Keratinocyte (primary cell): ENCODE results near the gene GSS. TPM values are rescaled to one million over a fixed set of nuclear protein-coding genes. Genes with fewer than 3 reads are reported as not detected.

ENCODE experiments used
- DNase-seq: peaks from one replicate; pipeline ENCODE4 v3.0.0-alpha.2; 2011; ENCODE audit warnings: low read depth, missing footprints, low spot score
- FAIRE-seq: peaks from 2 replicates; lab custom pipeline; 2011; peaks lifted over from hg19 to GRCh38; lab: Jason Lieb, UNC
- H2AFZ ChIP-seq: 2 replicates; pipeline ENCODE4 v1.6.0; 2012; ENCODE audit warnings: low read length, control low read depth, inconsistent platforms; ENCODE audit not compliant: control insufficient read depth
- H3K27ac ChIP-seq: 2 replicates; pipeline ENCODE4 v1.5.1; 2011; ENCODE audit warnings: low read length; ENCODE audit not compliant: control insufficient read depth, insufficient read depth
- H3K27me3 ChIP-seq: 3 replicates; pipeline ENCODE4 v1.6.0; 2011; ENCODE audit warnings: low read length; ENCODE audit not compliant: control insufficient read depth, insufficient read depth; ENCODE audit errors: extremely low read depth
- H3K36me3 ChIP-seq, 2 experiments: 2 replicates in 1 of 2; 3 replicates in 1 of 2; pipeline ENCODE4 v1.5.1; 2011; ENCODE audit warnings: low read length in 2 of 2, mild to moderate bottlenecking in 1 of 2; ENCODE audit not compliant: control insufficient read depth in 2 of 2, insufficient read depth in 2 of 2; ENCODE audit errors: extremely low read depth in 1 of 2
- H3K4me1 ChIP-seq: 3 replicates; pipeline ENCODE4 v1.5.1; 2011; ENCODE audit warnings: low read length; ENCODE audit not compliant: control insufficient read depth, insufficient read depth; ENCODE audit errors: extremely low read depth
- H3K4me2 ChIP-seq: 3 replicates; pipeline ENCODE4 v1.6.0; 2011; ENCODE audit warnings: low read depth, low read length; ENCODE audit not compliant: control insufficient read depth, insufficient read depth; ENCODE audit errors: extremely low read depth
- H3K4me3 ChIP-seq, 3 experiments: fragments of 200-600 bp in 1 of 3; sonication (generic) in 1 of 3; 2 replicates in 2 of 3; 3 replicates in 1 of 3; pipeline ENCODE4 v1.5.1; 2011 to 2016; ENCODE audit warnings: low read length in 3 of 3, mild to moderate bottlenecking in 3 of 3, control low read depth in 2 of 3, inconsistent platforms in 1 of 3, low read depth in 1 of 3, mixed read lengths in 1 of 3, mixed run types in 1 of 3, moderate library complexity in 1 of 3; ENCODE audit not compliant: control insufficient read depth in 2 of 3, insufficient read depth in 2 of 3; ENCODE audit errors: extremely low read depth in 1 of 3
- H3K79me2 ChIP-seq: 2 replicates; pipeline ENCODE4 v1.6.0; 2012; ENCODE audit warnings: low read length; ENCODE audit not compliant: control insufficient read depth, insufficient read depth
- H3K9ac ChIP-seq: 3 replicates; pipeline ENCODE4 v1.6.0; 2011; ENCODE audit warnings: low read length; ENCODE audit not compliant: control insufficient read depth, insufficient read depth; ENCODE audit errors: extremely low read depth
- H3K9me1 ChIP-seq: 3 replicates; pipeline ENCODE4 v1.6.0; 2011; ENCODE audit warnings: low read length; ENCODE audit not compliant: control insufficient read depth, insufficient read depth; ENCODE audit errors: extremely low read depth
- H3K9me3 ChIP-seq: 2 replicates; pipeline ENCODE4 v1.5.1; 2012; ENCODE audit warnings: low read depth, low read length; ENCODE audit not compliant: control insufficient read depth
- H4K20me1 ChIP-seq: 3 replicates; pipeline ENCODE4 v1.6.0; 2011; ENCODE audit warnings: low read length; ENCODE audit not compliant: control insufficient read depth, insufficient read depth; ENCODE audit errors: extremely low read depth
- CTCF ChIP-seq, 3 experiments: IDR thresholded peaks in 1 of 3; conservative IDR thresholded peaks in 1 of 3; optimal IDR thresholded peaks in 1 of 3; 2 replicates in 2 of 3; 3 replicates in 1 of 3; pipeline versions ENCODE3 to v1.5.1; 2011; ENCODE audit warnings: low read length in 3 of 3, mild to moderate bottlenecking in 3 of 3, moderate library complexity in 2 of 3, control low read depth in 1 of 3, inconsistent platforms in 1 of 3; ENCODE audit not compliant: insufficient read depth in 2 of 3; ENCODE audit errors: extremely low read depth in 1 of 3
- EZH2 ChIP-seq: IDR thresholded peaks from one replicate; pipeline ENCODE4 v1.6.1; 2012; ENCODE audit warnings: inconsistent platforms, mild to moderate bottlenecking, low read length, moderate library complexity
- dilution Hi-C: fragments of 300-500 bp; cut with MboI; formaldehyde crosslinking; loops from one replicate; pipeline ENCODE4 v1.7.0; 2020; ENCODE audit warnings: low sequenced_read_pairs; ENCODE audit not compliant: extremely low pct_ligation_motif_present
- polyA plus RNA-seq, 5 experiments: library from polyadenylated mRNA; depleted of rRNA in 3 of 5; stranded (reverse) in 3 of 5; stranded (forward) in 1 of 5; unstranded in 1 of 5; fragments of >200 nt; gene quantifications; 1 replicate in 1 of 5; 2 replicates in 3 of 5; 3 replicates in 1 of 5; pipeline versions ENCODE4 v1.2.1 to v1.2.3, GENCODE V29; 2011 to 2012; ENCODE audit warnings: missing spikeins in 2 of 5, low read depth in 1 of 5, low replicate concordance in 1 of 5

GSS gene
- polyA plus RNA-seq, 1 donor (not counting 4 experiments of a cell fraction or from before 2014, with no cell fraction given) = 101 TPM

GRCh38 chr20:34989118-34989517 lies 33.5 kb upstream of the GSS start:
- peaks cover 17% of the 10 kb centered on the region for H3K27me3 ChIP-seq
- DNase-seq (no peak), FAIRE-seq (no peak)
- H3K4me3 ChIP-seq = no peak overlapping the region
- no peak for TF ChIP-seq EZH2
- TF ChIP-seq CTCF (optimal IDR thresholded peaks at IDR 0.05 in 1 of 3, IDR thresholded peaks at IDR 0.05 in 1 of 3, conservative IDR thresholded peaks at IDR 0.05 in 1 of 3; ENCODE audit: extremely low read depth in 1 of 3, insufficient read depth in 2 of 3, low read length in 3 of 3) = no peak
- H3K27ac ChIP-seq = no peak overlapping the region
- peaks cover 0 to 1% of the 10 kb centered on the region in 2 experiments for H3K36me3 ChIP-seq
- H3K9me3 ChIP-seq = no peaks in the 10 kb centered on the region
- dilution Hi-C loops = no loop called here
- H2AFZ ChIP-seq = no peak overlapping the region
- no peaks in the 10 kb centered on the region for H3K79me2 ChIP-seq
- H3K9ac ChIP-seq = no peak overlapping the region
- H3K9me1 ChIP-seq = no peaks in the 10 kb centered on the region
- no peaks in the 10 kb centered on the region for H4K20me1 ChIP-seq
- no peak overlapping the region for H3K4me2 ChIP-seq
- H3K4me1 ChIP-seq = no peaks in the 10 kb centered on the region

GRCh38 chr20:34988191-34988540 lies 32.6 kb upstream of the GSS start:
- no peak overlapping the region for H3K4me3 ChIP-seq
- DNase-seq = no peak
- H3K27me3 ChIP-seq = peaks cover 24% of the 10 kb centered on the region
- TF ChIP-seq CTCF (optimal IDR thresholded peaks at IDR 0.05 in 1 of 3, IDR thresholded peaks at IDR 0.05 in 1 of 3, conservative IDR thresholded peaks at IDR 0.05 in 1 of 3; ENCODE audit: extremely low read depth in 1 of 3, insufficient read depth in 2 of 3, low read length in 3 of 3) = no peak
- no peak for TF ChIP-seq EZH2
- no peaks in the 10 kb centered on the region for H4K20me1 ChIP-seq
- H3K27ac ChIP-seq = no peak overlapping the region
- H3K9me3 ChIP-seq = no peaks in the 10 kb centered on the region
- no peaks in the 10 kb centered on the region for H3K4me1 ChIP-seq
- no peak overlapping the region for H3K9ac ChIP-seq
- H2AFZ ChIP-seq = no peak overlapping the region
- dilution Hi-C loops = no loop called here
- H3K9me1 ChIP-seq = no peaks in the 10 kb centered on the region
- H3K4me2 ChIP-seq = no peak overlapping the region
- no peaks in the 10 kb centered on the region for H3K79me2 ChIP-seq
- peaks cover 0 to 1% of the 10 kb centered on the region in 2 experiments for H3K36me3 ChIP-seq
- FAIRE-seq = no peak
